GM21360 (cell line): ENCODE results near the gene ALLC.
"Not testable (repeated sequence)": the region's sequence is repeated elsewhere in the genome, so short reads cannot be mapped to it uniquely, and the experiment has no call there.

Experiments
- ATAC-seq: cut with Tn5 transposase; IDR thresholded peaks from one replicate; pipeline ENCODE4 v1.9.1; 2021; ENCODE audit warnings: mild to moderate bottlenecking, moderate library complexity; ENCODE audit not compliant: unreplicated experiment

ALLC gene

GRCh38 chr2:3657881-3658280 lies at the start of gene ALLC:
ALLC (plus strand) TSS chr2:3658200; CDS start chr2:3671158, 12,958 bp downstream.
- ATAC-seq, result no peak

GRCh38 chr2:3608373-3609278 lies 49.4 kb upstream of the ALLC start:
- ATAC-seq, result no peak

GRCh38 chr2:3609279-3609673 lies 48.7 kb upstream of the ALLC start:
- not testable (repeated sequence) for ATAC-seq

GRCh38 chr2:3610415-3610814 lies 47.6 kb upstream of the ALLC start:
- no peak for ATAC-seq

- ATAC-seq, result no peak
These were observed 47.0 kb upstream of the ALLC start for GRCh38 chr2:3610881-3611505.

- ATAC-seq, result no peak
These were observed 46.4 kb upstream of the ALLC start for GRCh38 chr2:3611589-3611988.

- ATAC-seq, result no peak
These were observed 45.1 kb upstream of the ALLC start for GRCh38 chr2:3612639-3613523.

GRCh38 chr2:3613524-3613905 lies 44.5 kb upstream of the ALLC start:
- ATAC-seq, result no peak

GRCh38 chr2:3614743-3615142 lies 43.3 kb upstream of the ALLC start:
- not testable (repeated sequence) for ATAC-seq

- ATAC-seq, result not testable (repeated sequence)
These were observed 42.3 kb upstream of the ALLC start for GRCh38 chr2:3615541-3616200.

- not testable (repeated sequence) for ATAC-seq
These were observed 41.4 kb upstream of the ALLC start for GRCh38 chr2:3616435-3617197.

- no peak for ATAC-seq
These were observed 40.7 kb upstream of the ALLC start for GRCh38 chr2:3617198-3617890.

GRCh38 chr2:3618367-3618766 lies 39.6 kb upstream of the ALLC start:
- no peak for ATAC-seq

- ATAC-seq, result no peak
These were observed 39.0 kb upstream of the ALLC start for GRCh38 chr2:3619033-3619432.

- ATAC-seq, result not testable (repeated sequence)
These were observed 38.3 kb upstream of the ALLC start for GRCh38 chr2:3619661-3620060.

- no peak for ATAC-seq
These were observed 37.2 kb upstream of the ALLC start for GRCh38 chr2:3620834-3621233.

- ATAC-seq, result no peak
These were observed 35.0 kb upstream of the ALLC start for GRCh38 chr2:3622967-3623366.

- peak; percentile 91 for ATAC-seq
These were observed 33.8 kb upstream of the ALLC start for GRCh38 chr2:3624059-3624794.

- ATAC-seq, result no peak
These were observed 32.8 kb upstream of the ALLC start for GRCh38 chr2:3625186-3625585.
